ENCODE results near the gene NFIA.

NFIA gene

GRCh38 chr1:61348025-61348665 is 265.8 kb downstream of the NFIA start:
- no peak for ATAC-seq (replicated peaks)
- H3K4me1 Mint-ChIP-seq (ENCODE audit: low read depth in 2 of 2) = no peaks in the 10 kb centered on the region
- H3K36me3 Mint-ChIP-seq (ENCODE audit: insufficient read depth) = peaks cover 3% of the 10 kb centered on the region
- no peak for DNase-seq
- no peak overlapping the region for H3K4me3 Mint-ChIP-seq
- no peaks in the 10 kb centered on the region for H3K9me3 Mint-ChIP-seq
- H3K27me3 Mint-ChIP-seq = no peaks in the 10 kb centered on the region
- H3K27ac Mint-ChIP-seq = no peak overlapping the region

- H3K4me3 Mint-ChIP-seq = no peak overlapping the region
- no peaks in the 10 kb centered on the region for H3K9me3 Mint-ChIP-seq
- no peak overlapping the region for H3K27ac Mint-ChIP-seq
- H3K36me3 Mint-ChIP-seq (ENCODE audit: insufficient read depth) = no peaks in the 10 kb centered on the region
- ATAC-seq (replicated peaks) (no peak), DNase-seq (no peak)
- H3K4me1 Mint-ChIP-seq (ENCODE audit: low read depth in 2 of 2) = no peaks in the 10 kb centered on the region
- H3K27me3 Mint-ChIP-seq = no peaks in the 10 kb centered on the region
These were observed 270.6 kb downstream of the NFIA start for GRCh38 chr1:61352845-61353435.

GRCh38 chr1:61353797-61354406 is 271.5 kb downstream of the NFIA start:
- H3K4me3 Mint-ChIP-seq = no peak overlapping the region
- H3K36me3 Mint-ChIP-seq (ENCODE audit: insufficient read depth) = peaks cover 3% of the 10 kb centered on the region
- no peaks in the 10 kb centered on the region for H3K4me1 Mint-ChIP-seq (ENCODE audit: low read depth in 2 of 2)
- H3K27ac Mint-ChIP-seq = no peak overlapping the region
- DNase-seq = no peak
- no peaks in the 10 kb centered on the region for H3K9me3 Mint-ChIP-seq
- ATAC-seq (replicated peaks) = no peak
- H3K27me3 Mint-ChIP-seq = no peaks in the 10 kb centered on the region

- Mint-ChIP-seq H3K27ac (no peak overlapping the region), H3K9me3 (no peaks in the 10 kb centered on the region), H3K4me1 (ENCODE audit: low read depth in 2 of 2) (no peaks in the 10 kb centered on the region), H3K4me3 (no peak overlapping the region), H3K27me3 (no peaks in the 10 kb centered on the region), H3K36me3 (ENCODE audit: insufficient read depth) (peaks cover 3% of the 10 kb centered on the region)
- ATAC-seq (replicated peaks) = no peak
- DNase-seq = no peak
These were observed 273.7 kb downstream of the NFIA start for GRCh38 chr1:61356016-61356415.

- Mint-ChIP-seq H3K27ac (peak overlapping the region in 1 of 2 donors; percentile 10), H3K4me1 (ENCODE audit: low read depth in 2 of 2) (no peaks in the 10 kb centered on the region), H3K9me3 (no peaks in the 10 kb centered on the region), H3K4me3 (no peak overlapping the region), H3K27me3 (no peaks in the 10 kb centered on the region), H3K36me3 (ENCODE audit: insufficient read depth) (peaks cover 3% of the 10 kb centered on the region)
- DNase-seq (no peak), ATAC-seq (replicated peaks) (no peak)
These were observed 274.6 kb downstream of the NFIA start for GRCh38 chr1:61356995-61357394.

GRCh38 chr1:61357539-61357938 is 275.2 kb downstream of the NFIA start:
- H3K36me3 Mint-ChIP-seq (ENCODE audit: insufficient read depth) = peaks cover 3% of the 10 kb centered on the region
- no peaks in the 10 kb centered on the region for H3K27me3 Mint-ChIP-seq
- no peaks in the 10 kb centered on the region for H3K9me3 Mint-ChIP-seq
- ATAC-seq (replicated peaks) = no peak
- no peak overlapping the region for H3K27ac Mint-ChIP-seq
- no peak for DNase-seq
- H3K4me1 Mint-ChIP-seq (ENCODE audit: low read depth in 2 of 2) = no peaks in the 10 kb centered on the region
- no peak overlapping the region for H3K4me3 Mint-ChIP-seq

GRCh38 chr1:61358770-61359455 is 276.6 kb downstream of the NFIA start:
- Mint-ChIP-seq H3K4me1 (ENCODE audit: low read depth in 2 of 2) (no peaks in the 10 kb centered on the region), H3K9me3 (no peaks in the 10 kb centered on the region), H3K36me3 (ENCODE audit: insufficient read depth) (peaks cover 5% of the 10 kb centered on the region), H3K4me3 (no peak overlapping the region), H3K27me3 (no peaks in the 10 kb centered on the region), H3K27ac (no peak overlapping the region)
- no peak for DNase-seq
- ATAC-seq (replicated peaks) = no peak

- peaks cover 7% of the 10 kb centered on the region for H3K36me3 Mint-ChIP-seq (ENCODE audit: insufficient read depth)
- no peak for DNase-seq
- no peak for ATAC-seq (replicated peaks)
- H3K4me1 Mint-ChIP-seq (ENCODE audit: low read depth in 2 of 2) = no peaks in the 10 kb centered on the region
- no peaks in the 10 kb centered on the region for H3K9me3 Mint-ChIP-seq
- no peak overlapping the region for H3K27ac Mint-ChIP-seq
- H3K27me3 Mint-ChIP-seq = no peaks in the 10 kb centered on the region
- H3K4me3 Mint-ChIP-seq = no peak overlapping the region
These were observed 279.6 kb downstream of the NFIA start for GRCh38 chr1:61361931-61362330.

GRCh38 chr1:61362351-61362750 is 280.0 kb downstream of the NFIA start:
- DNase-seq (no peak), ATAC-seq (replicated peaks) (no peak)
- Mint-ChIP-seq H3K36me3 (ENCODE audit: insufficient read depth) (peaks cover 7% of the 10 kb centered on the region), H3K9me3 (no peaks in the 10 kb centered on the region), H3K4me3 (no peak overlapping the region), H3K27ac (no peak overlapping the region), H3K4me1 (ENCODE audit: low read depth in 2 of 2) (no peaks in the 10 kb centered on the region), H3K27me3 (no peaks in the 10 kb centered on the region)

- Mint-ChIP-seq H3K4me3 (no peak overlapping the region), H3K9me3 (no peaks in the 10 kb centered on the region), H3K27me3 (no peaks in the 10 kb centered on the region), H3K36me3 (ENCODE audit: insufficient read depth) (peaks cover 4% of the 10 kb centered on the region), H3K27ac (no peak overlapping the region), H3K4me1 (ENCODE audit: low read depth in 2 of 2) (no peaks in the 10 kb centered on the region)
- ATAC-seq (replicated peaks) (no peak), DNase-seq (no peak)
These were observed 286.0 kb downstream of the NFIA start for GRCh38 chr1:61368366-61368765.

- DNase-seq (no peak), ATAC-seq (replicated peaks) (no peak)
- H3K9me3 Mint-ChIP-seq = no peaks in the 10 kb centered on the region
- H3K27me3 Mint-ChIP-seq = no peaks in the 10 kb centered on the region
- no peak overlapping the region for H3K27ac Mint-ChIP-seq
- H3K4me1 Mint-ChIP-seq (ENCODE audit: low read depth in 2 of 2) = no peaks in the 10 kb centered on the region
- peaks cover 2% of the 10 kb centered on the region for H3K36me3 Mint-ChIP-seq (ENCODE audit: insufficient read depth)
- no peak overlapping the region for H3K4me3 Mint-ChIP-seq
These were observed 286.5 kb downstream of the NFIA start for GRCh38 chr1:61368876-61369275.

- Mint-ChIP-seq H3K36me3 (ENCODE audit: insufficient read depth) (no peaks in the 10 kb centered on the region), H3K4me1 (ENCODE audit: low read depth in 2 of 2) (no peaks in the 10 kb centered on the region), H3K4me3 (no peak overlapping the region), H3K27ac (no peak overlapping the region), H3K27me3 (no peaks in the 10 kb centered on the region), H3K9me3 (no peaks in the 10 kb centered on the region)
- ATAC-seq (replicated peaks) (no peak), DNase-seq (no peak)
These were observed 288.0 kb downstream of the NFIA start for GRCh38 chr1:61370177-61370912.

GRCh38 chr1:61370913-61371279 is 288.5 kb downstream of the NFIA start:
- Mint-ChIP-seq H3K4me3 (no peak overlapping the region), H3K36me3 (ENCODE audit: insufficient read depth) (no peaks in the 10 kb centered on the region), H3K4me1 (ENCODE audit: low read depth in 2 of 2) (no peaks in the 10 kb centered on the region), H3K27ac (no peak overlapping the region), H3K27me3 (no peaks in the 10 kb centered on the region), H3K9me3 (no peaks in the 10 kb centered on the region)
- DNase-seq (no peak), ATAC-seq (replicated peaks) (no peak)
